Measurements from ENCODE around the gene NFIX.

The NFIX gene

GRCh38 chr19:13010038-13010991 is 15.0 kb downstream of the NFIX start:
- no peak for DNase-seq

GRCh38 chr19:13010992-13011652 is 15.8 kb downstream of the NFIX start:
- no peak for DNase-seq

- DNase-seq, result no peak
Measured at GRCh38 chr19:13011653-13012389, 16.5 kb downstream of the NFIX start.

- no peak for DNase-seq
Measured at GRCh38 chr19:13012390-13012689, 17.1 kb downstream of the NFIX start.

- DNase-seq, result no peak
Measured at GRCh38 chr19:13012690-13013608, 17.7 kb downstream of the NFIX start.

- no peak for DNase-seq
Measured at GRCh38 chr19:13013649-13014048, 18.4 kb downstream of the NFIX start.

- no peak for DNase-seq
Measured at GRCh38 chr19:13014101-13014920, 19.0 kb downstream of the NFIX start.

- no peak for DNase-seq
Measured at GRCh38 chr19:13014921-13015280, 19.6 kb downstream of the NFIX start.

- no peak for DNase-seq
Measured at GRCh38 chr19:13015361-13016223, 20.3 kb downstream of the NFIX start.

- DNase-seq, result no peak
Measured at GRCh38 chr19:13016245-13016627, 21.0 kb downstream of the NFIX start.

GRCh38 chr19:13016628-13017305 is 21.5 kb downstream of the NFIX start:
- DNase-seq, result no peak

- no peak for DNase-seq
Measured at GRCh38 chr19:13017306-13018034, 22.2 kb downstream of the NFIX start.

- no peak for DNase-seq
Measured at GRCh38 chr19:13018035-13018914, 23.0 kb downstream of the NFIX start.

- no peak for DNase-seq
Measured at GRCh38 chr19:13019332-13019731, 24.1 kb downstream of the NFIX start.

- DNase-seq, result no peak
Measured at GRCh38 chr19:13020002-13020414, 24.7 kb downstream of the NFIX start.

GRCh38 chr19:13022111-13022858 is 27.0 kb downstream of the NFIX start:
- DNase-seq, result no peak

GRCh38 chr19:13022859-13023636 is 27.8 kb downstream of the NFIX start:
- no peak for DNase-seq
